T-helper 1 cell treated with Interleukin-12 subunit alpha and Interleukin-12 subunit beta and Interleukin-4 antibody, amounts not matched to agents 30 μg/mL and 1 μg/mL, for 36 hours (primary cell): ENCODE results near the gene OXSR1.
"Not testable (repeated sequence)": the region's sequence is repeated elsewhere in the genome, so short reads cannot be mapped to it uniquely, and the experiment has no call there.

ENCODE experiments used
- H3K27ac Mint-ChIP-seq: one replicate; pipeline ENCODE4 v1.8.0; 2021; ENCODE audit warnings: mild to moderate bottlenecking, mixed read lengths
- H3K27me3 Mint-ChIP-seq: one replicate; pipeline ENCODE4 v1.8.0; 2021; ENCODE audit warnings: low read depth, mixed read lengths
- H3K36me3 Mint-ChIP-seq: one replicate; pipeline ENCODE4 v1.8.0; 2021; ENCODE audit warnings: low read depth, mixed read lengths
- H3K4me1 Mint-ChIP-seq: one replicate; pipeline ENCODE4 v1.8.0; 2021; ENCODE audit warnings: low read depth, mixed read lengths
- H3K4me3 Mint-ChIP-seq: one replicate; pipeline ENCODE4 v1.8.0; 2021; ENCODE audit warnings: mild to moderate bottlenecking, moderate library complexity, mixed read lengths
- H3K9me3 Mint-ChIP-seq: one replicate; pipeline ENCODE4 v1.8.0; 2021; ENCODE audit warnings: mixed read lengths

Gene OXSR1

DNA sequence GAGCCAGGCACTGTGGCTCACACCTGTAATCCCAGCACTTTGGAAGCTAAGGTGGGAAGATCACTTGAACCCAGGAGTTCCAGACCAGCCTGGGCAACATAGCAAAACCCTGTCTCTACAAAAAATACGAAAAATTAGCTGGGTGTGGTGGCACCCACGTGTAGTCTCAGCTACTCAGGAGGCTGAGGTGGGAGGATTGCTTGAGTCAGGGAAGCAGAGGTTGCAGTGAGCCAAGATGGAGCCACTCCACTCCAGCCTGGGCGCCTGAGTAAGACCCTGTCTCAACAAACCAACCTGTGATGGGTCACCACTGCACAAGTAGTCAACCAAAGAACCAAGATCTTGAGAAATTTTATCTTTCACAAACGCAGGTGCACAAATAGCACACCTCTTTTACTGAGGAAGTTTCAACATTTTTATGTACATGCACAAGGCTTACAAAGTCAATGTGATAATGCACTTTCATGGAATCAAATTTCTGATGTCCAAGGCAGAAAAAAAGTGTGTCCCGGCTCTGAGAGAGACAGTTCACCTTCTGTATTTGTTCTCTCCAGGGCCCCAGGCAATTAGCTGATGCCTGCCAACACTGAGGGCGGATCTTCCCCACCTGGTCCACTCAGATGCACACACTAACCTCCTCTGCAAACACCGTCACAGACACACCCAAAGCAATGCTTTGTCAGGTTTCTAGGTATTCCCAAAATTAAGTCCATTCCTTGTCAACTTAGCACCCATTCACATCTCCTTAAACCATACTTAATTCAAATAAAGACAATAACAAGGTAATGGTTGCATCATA, 40.8 kb upstream of the OXSR1 start:
- Mint-ChIP-seq H3K4me3 (no peak overlapping the region), H3K27ac (no peak overlapping the region), H3K27me3 (no peaks in the 10 kb centered on the region), H3K9me3 (no peaks in the 10 kb centered on the region), H3K4me1 (no peaks in the 10 kb centered on the region), H3K36me3 (peaks cover 37% of the 10 kb centered on the region)

DNA sequence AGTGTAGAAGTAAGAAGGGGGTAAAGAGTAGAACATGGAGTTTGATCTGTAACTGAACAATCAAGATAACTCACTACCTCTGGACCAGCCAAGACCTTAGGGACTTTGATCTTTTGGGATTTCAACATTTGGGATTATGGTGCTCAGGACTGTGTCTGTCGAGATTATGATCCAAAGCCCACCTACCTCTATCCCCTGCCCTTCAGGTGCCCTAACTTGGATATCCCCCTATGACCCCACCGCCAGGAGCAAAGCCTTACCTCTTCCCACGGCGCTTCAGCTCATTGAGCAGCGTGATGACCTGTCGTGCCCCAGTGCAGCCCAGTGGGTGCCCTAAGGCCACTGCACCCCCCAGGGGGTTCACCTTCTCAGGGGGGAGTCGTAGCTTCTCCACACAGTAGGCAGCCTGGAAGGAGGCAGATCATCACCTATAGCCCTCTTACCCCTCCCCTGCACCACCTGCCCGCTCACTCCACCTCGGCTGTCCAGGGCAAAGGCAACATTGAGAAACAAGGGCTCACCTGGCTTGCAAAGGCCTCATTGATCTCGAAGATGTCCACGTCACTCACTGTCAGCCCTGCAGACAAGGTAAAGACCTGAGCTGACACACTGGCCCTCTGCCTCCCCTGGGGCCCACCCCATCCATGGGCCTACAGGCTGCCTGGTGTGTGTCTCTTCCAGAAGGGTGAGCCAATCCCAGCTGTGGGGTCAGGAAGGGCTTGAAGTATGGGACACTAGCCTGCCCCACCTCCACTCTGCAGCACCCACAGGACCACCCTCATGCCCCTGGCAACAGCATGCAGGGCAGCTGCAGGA, 39.8 kb upstream of the OXSR1 start:
- Mint-ChIP-seq H3K9me3 (no peaks in the 10 kb centered on the region), H3K4me3 (no peak overlapping the region), H3K27me3 (no peaks in the 10 kb centered on the region), H3K36me3 (peaks cover 43% of the 10 kb centered on the region), H3K27ac (no peak overlapping the region), H3K4me1 (peaks cover 4% of the 10 kb centered on the region)

DNA sequence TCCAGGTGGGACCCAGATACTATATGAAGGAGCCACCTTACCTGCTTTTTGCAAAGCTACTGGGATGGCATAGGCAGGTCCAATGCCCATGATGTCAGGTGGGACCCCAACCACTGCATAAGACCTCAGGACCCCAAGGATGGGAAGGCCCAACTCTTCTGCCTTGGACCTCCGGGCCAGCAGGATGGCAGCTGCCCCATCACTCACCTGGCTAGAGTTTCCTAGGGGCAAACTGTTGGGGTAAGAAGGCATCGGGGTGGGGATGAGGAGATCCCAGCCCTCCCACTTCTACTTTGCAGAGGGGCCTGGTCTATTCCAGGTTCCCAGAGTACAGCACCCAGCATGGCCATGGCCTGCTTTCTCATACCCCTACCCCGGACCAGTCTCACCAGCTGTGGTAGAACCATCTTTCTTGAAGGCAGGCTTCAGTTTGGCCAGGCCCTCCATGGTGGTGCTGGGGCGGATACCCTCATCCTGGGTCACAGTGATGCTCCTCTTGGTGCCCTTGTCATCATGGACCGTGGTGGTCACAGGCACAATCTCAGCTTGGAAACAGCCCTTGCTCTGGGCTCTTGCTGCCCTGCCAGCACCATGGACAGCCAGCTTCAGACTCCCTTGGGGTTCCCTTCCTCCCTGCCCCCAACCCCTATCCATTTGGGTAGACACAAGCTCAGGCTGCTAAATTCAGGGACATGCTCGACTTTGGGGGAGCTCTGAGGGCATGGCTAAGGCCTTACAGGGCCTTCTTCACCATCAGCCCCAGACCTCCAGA, 39.0 kb upstream of the OXSR1 start:
- H3K9me3 Mint-ChIP-seq: no peaks in the 10 kb centered on the region
- H3K4me3 Mint-ChIP-seq: no peak overlapping the region
- peaks cover 4% of the 10 kb centered on the region for H3K4me1 Mint-ChIP-seq
- no peaks in the 10 kb centered on the region for H3K27me3 Mint-ChIP-seq
- peaks cover 45% of the 10 kb centered on the region for H3K36me3 Mint-ChIP-seq
- H3K27ac Mint-ChIP-seq: no peak overlapping the region

DNA sequence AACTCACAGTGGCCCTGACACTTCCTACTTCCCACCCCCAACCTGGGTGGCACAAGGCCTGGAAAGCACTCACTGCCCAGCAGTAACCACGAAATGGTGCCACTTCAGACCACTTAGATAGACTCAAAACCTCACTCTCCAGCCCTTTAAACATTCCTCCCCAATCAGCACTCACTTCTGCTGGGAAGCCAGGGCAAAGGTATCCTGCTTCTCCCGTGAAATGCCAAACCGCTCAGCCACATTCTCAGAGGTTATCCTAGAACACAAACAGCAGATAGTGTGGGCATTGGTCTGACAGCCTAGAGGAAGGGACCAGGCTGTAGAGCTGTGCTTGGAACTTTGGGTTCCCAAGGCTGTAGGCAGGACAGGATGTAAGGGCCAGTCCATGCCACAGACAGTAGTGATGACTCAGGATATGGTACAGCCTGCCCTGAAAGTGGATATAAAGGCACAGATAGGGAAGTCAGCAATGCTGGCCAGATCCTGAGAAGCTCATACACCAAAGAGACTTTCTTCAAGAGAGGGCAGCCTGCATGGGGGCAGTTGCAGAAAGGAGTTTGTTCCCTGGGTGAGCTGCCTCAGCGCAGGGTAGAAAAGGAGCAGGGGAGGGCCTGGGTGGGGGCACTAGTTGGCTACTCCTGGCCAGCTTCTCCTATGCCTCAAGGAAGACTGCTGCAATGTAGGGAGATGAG, 37.6 kb upstream of the OXSR1 start:
- H3K36me3 Mint-ChIP-seq: peaks cover 41% of the 10 kb centered on the region

DNA sequence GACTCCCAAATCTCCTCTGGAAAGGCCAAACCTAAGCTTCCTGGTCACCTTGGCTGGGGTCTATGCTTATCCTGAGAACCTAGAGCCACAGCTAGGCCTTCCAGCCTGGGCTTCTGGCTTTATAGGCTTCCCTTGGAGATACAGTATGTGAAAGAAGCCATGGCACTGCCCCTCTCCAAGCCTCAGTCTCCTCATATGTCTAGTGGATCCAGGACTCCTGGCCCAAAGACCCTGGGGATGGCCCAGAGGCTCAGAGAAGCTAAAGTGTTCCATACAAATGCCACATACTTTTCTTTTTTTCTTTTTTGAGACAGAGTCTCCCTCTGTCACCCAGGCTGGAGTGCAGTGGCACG, 37.1 kb upstream of the OXSR1 start:
- H3K4me1 Mint-ChIP-seq: peaks cover 7% of the 10 kb centered on the region
- H3K27ac Mint-ChIP-seq: no peak overlapping the region
- no peaks in the 10 kb centered on the region for H3K27me3 Mint-ChIP-seq
- H3K9me3 Mint-ChIP-seq: no peaks in the 10 kb centered on the region
- no peak overlapping the region for H3K4me3 Mint-ChIP-seq
- peaks cover 40% of the 10 kb centered on the region for H3K36me3 Mint-ChIP-seq

More for the DNA sequence above, 37.6 kb upstream of the OXSR1 start:
- H3K4me3 Mint-ChIP-seq: no peak overlapping the region
- H3K27ac Mint-ChIP-seq: no peak overlapping the region
- peaks cover 5% of the 10 kb centered on the region for H3K4me1 Mint-ChIP-seq
- H3K27me3 Mint-ChIP-seq: no peaks in the 10 kb centered on the region
- no peaks in the 10 kb centered on the region for H3K9me3 Mint-ChIP-seq

DNA sequence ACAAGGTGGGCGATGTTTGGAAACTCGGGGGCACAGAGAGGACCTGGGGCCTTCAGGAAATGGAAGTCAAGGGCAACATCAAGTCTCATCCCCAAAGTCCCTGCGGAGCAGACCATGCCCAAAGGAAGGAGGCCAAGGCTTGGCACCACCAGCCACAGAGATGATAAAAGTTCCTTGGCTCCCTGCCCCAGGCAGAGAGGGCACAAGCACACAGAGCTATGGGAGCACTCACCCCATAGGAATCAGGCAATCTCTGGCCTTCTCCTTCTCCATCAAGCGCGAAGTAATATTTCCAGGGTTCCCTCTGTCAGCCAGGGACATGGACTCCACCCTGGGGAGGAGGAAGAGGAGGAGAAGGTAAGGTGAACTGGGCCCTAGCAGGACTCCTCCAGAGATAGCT, 36.3 kb upstream of the OXSR1 start:
- Mint-ChIP-seq H3K4me1 (peaks cover 9% of the 10 kb centered on the region), H3K27ac (no peak overlapping the region), H3K9me3 (no peaks in the 10 kb centered on the region), H3K4me3 (no peak overlapping the region), H3K27me3 (no peaks in the 10 kb centered on the region), H3K36me3 (peaks cover 43% of the 10 kb centered on the region)

DNA sequence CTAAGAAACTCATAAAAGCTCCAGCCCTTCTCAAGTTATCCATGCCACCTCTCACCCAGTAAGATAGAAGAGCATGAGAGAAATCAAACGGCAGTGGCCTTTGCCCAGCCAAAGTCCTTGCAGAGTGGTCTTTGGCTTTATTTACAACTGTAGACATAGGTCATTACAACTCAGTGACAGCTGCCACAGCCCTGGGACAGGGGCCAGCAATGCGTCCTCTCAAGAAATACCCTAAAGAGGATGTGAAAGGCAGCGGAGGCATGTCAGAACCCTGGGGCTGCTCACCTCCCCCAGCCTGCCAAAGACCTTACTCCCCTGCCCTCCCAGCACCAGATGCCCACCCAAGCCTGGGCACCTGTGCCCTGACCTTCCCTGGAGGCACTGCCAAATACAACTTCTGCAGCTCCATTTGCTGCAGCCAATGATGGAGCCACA, 34.7 kb upstream of the OXSR1 start:
- Mint-ChIP-seq H3K27ac (no peak overlapping the region), H3K4me1 (peaks cover 21% of the 10 kb centered on the region), H3K9me3 (no peaks in the 10 kb centered on the region), H3K36me3 (peaks cover 47% of the 10 kb centered on the region), H3K4me3 (no peak overlapping the region), H3K27me3 (no peaks in the 10 kb centered on the region)

DNA sequence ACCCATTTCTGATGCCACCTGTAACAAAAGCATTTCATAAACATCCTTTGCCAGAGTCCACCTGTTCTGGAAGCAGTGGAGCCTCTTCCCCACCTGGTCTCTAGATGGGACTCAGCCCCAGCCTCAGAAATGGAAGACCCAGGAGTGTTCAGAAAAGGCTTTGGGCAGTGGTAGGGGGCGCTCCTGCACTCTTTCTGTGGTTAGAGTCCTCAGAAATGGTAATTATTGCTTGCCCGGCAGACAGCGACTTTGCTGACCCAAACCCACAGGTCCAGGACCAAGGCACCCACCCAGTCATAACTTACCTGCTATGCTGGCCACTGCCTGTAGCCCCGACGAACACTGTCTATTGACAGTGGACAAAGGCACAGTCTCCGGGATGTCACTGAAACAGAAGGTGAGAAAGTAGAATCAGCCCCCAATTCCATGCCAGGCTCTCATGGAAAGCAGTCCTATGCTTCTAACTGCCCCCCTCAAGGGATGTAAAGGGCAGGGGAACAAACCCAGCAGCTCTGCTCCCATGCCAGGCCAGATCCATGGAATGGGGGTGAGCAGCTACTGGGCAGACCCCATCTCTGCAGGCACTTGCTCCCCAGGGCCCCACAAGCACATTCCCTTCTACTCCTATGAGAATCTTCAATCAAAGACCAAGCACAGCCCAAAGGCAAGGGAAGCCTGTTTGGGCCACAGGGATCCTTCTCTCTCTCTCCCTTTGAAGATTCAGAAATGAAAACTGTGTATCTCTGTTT, 33.5 kb upstream of the OXSR1 start:
- Mint-ChIP-seq H3K27ac (no peak overlapping the region), H3K4me3 (no peak overlapping the region), H3K4me1 (peaks cover 28% of the 10 kb centered on the region), H3K27me3 (no peaks in the 10 kb centered on the region), H3K9me3 (no peaks in the 10 kb centered on the region), H3K36me3 (peaks cover 46% of the 10 kb centered on the region)

DNA sequence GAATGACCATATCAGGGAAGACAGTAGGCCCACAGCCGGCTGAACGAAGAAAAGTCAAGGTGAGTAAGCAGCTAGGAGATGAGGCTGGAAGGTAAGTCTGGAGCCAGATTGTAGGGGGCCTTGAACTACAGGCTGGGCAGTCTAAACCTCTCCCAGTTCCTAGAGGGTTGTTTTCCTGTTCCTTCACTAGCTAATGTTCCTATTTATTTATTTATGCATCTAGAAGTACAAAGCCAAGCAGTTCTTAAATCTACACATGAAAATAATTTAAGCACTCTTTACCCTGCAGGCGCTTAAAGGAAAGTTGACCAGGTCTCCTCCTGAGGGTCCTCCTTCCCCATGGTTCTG, 32.2 kb upstream of the OXSR1 start:
- H3K27ac Mint-ChIP-seq: peak overlapping the region; percentile 36
- H3K4me1 Mint-ChIP-seq: peaks cover 36% of the 10 kb centered on the region
- no peaks in the 10 kb centered on the region for H3K27me3 Mint-ChIP-seq
- H3K4me3 Mint-ChIP-seq: no peak overlapping the region
- H3K9me3 Mint-ChIP-seq: no peaks in the 10 kb centered on the region
- peaks cover 46% of the 10 kb centered on the region for H3K36me3 Mint-ChIP-seq

DNA sequence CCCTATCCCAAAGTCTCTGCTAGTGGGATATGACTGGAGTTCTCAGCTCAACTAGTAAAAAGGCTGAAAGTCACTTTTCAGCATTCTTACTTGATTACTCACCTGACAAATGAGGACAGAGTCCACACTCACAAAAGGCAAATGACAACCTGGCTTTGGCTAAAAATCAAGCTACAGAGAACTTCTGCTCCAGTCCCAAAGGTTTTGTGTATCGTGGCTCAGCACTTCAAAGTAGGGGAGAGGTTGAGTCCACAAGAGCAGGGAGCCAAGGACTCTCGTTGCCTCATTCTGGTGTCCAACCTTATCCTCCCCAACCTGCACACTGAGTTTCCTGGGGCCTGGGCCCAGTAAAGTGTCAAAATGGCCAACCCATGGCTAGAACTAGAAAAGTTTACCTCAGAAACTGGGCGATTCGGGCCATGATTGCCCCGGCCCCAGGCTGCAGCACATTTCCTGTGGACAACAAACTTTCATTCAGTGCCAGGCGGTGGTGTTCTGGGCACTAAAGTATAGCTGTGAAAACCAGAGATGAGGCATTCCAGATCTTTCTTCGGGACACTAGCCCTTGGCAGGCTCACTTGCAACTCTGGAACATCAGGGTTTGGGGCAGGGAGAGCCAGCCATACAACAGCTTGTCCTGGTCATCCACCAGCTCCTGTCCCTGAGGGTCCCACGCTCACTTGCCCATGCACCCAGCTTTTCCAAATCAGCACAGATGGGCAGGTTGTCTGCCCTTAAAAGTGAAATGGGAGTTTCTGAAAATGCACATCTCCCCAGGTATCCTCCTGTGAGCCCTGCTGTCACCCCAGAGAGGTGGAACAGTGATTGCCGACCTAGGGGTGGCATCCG, 31.6 kb upstream of the OXSR1 start:
- Mint-ChIP-seq H3K27me3 (no peaks in the 10 kb centered on the region), H3K27ac (no peak overlapping the region), H3K4me3 (no peak overlapping the region), H3K36me3 (peaks cover 44% of the 10 kb centered on the region), H3K9me3 (no peaks in the 10 kb centered on the region), H3K4me1 (peaks cover 38% of the 10 kb centered on the region)

DNA sequence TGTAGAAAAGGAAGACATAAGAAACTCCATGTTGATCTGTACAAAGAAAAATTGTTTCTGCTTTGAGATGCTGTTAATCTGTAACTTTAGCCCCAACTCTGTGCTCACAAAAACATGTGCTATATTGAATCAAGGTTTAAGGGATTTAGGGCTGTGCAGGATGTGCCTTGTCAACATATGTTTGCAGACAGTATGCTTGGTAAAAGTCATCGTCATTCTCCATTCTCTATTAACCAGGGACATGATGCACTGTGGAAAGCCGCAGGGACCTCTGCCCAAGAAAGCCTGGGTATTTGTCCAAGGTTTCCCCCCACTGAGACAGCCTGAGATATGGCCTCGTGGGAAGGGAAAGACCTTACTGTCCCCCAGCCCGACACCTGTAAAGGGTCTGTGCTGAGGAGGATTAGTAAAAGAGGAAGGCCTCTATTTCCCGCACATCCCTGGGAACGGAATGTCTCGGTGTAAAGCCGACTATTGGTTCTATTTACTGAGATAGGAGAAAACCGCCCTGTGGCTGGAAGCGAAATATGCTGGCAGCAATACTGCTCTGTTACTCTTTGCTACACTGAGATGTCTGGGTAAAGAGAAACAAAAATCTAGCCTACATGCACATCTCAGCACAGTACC, 30.7 kb upstream of the OXSR1 start:
- H3K36me3 Mint-ChIP-seq: peaks cover 39% of the 10 kb centered on the region
- not testable (repeated sequence) for H3K9me3 Mint-ChIP-seq, H3K27ac Mint-ChIP-seq, H3K27me3 Mint-ChIP-seq
- H3K4me1 Mint-ChIP-seq: peaks cover 42% of the 10 kb centered on the region
- H3K4me3 Mint-ChIP-seq: peak overlapping the region; percentile 93

DNA sequence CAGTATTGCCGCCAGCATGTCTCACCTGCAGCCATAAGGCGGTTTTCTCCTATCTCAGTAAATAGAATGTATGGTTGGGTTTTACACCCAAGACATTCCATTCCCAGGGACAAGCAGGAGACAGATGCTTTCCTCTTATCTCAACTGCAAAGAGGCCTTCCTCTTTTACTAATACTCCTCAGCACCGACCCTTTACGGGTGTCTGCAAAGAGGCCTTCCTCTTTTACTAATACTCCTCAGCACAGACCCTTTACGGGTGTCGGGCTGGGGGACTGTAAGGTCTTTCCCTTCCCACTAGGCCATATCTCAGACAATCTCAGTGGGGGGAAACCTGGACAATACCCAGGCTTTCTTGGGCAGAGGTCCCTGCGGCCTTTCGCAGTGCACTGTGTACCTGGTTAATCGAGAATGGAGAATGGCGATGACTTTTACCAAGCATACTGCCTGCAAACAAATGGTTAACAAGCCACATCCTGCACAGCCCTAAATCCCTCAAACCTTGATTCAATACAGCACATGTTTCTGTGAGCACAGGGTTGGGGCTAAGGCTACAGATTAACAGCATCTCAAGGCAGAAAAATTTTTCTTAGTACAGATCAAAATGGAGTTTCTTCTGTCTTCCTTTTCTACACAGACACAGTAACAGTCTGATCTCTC, 29.6 kb upstream of the OXSR1 start:
- H3K9me3 Mint-ChIP-seq, H3K27me3 Mint-ChIP-seq: not testable (repeated sequence)
- Mint-ChIP-seq H3K27ac (peak overlapping the region; percentile 92), H3K36me3 (peaks cover 35% of the 10 kb centered on the region), H3K4me3 (peak overlapping the region; percentile 93), H3K4me1 (peaks cover 48% of the 10 kb centered on the region)
